ENCODE results near the gene PRKCE.

PRKCE gene

DNA sequence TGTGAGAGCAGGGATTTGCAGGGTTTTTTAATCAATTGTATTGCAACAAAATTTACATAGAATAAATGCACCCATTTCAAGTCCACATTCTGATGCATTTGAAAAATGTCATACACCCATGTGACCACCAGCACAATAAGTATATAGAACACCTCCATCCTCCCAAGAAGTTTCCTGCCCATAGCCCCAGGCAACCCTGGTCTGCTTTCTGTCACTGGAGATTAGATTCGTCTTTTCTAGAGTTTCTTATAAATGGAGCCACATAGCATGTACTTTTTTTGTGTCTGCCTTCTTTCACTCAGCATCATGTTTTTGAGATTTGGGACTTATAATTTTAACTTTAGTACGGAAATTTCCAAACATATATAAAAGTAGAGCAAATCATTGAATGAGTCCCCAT is 518.6 kb downstream of the PRKCE start:
- Histone ChIP-seq H3K9me3 (ENCODE audit: low read depth, low read length) (no peaks in the 10 kb centered on the region), H3K36me3 (ENCODE audit: insufficient read depth, low read length) (no peaks in the 10 kb centered on the region), H3K27ac (no peak overlapping the region), H3K4me3 (no peak overlapping the region), H3K9ac (ENCODE audit: insufficient read length) (no peak overlapping the region)
- no peak for DNase-seq (ENCODE audit: low read depth, low spot score)
- TF ChIP-seq POLR2AphosphoS5 (IDR thresholded peaks at IDR 0.05; ENCODE audit: borderline replicate concordance, low read depth, low read length): no peak
- TF ChIP-seq EZH2 (IDR thresholded peaks at IDR 0.05): no peak
- TF ChIP-seq FOXP2 (optimal IDR thresholded peaks at IDR 0.05; ENCODE audit: control extremely low read depth, extremely low read length, insufficient read depth): no peak

DNA sequence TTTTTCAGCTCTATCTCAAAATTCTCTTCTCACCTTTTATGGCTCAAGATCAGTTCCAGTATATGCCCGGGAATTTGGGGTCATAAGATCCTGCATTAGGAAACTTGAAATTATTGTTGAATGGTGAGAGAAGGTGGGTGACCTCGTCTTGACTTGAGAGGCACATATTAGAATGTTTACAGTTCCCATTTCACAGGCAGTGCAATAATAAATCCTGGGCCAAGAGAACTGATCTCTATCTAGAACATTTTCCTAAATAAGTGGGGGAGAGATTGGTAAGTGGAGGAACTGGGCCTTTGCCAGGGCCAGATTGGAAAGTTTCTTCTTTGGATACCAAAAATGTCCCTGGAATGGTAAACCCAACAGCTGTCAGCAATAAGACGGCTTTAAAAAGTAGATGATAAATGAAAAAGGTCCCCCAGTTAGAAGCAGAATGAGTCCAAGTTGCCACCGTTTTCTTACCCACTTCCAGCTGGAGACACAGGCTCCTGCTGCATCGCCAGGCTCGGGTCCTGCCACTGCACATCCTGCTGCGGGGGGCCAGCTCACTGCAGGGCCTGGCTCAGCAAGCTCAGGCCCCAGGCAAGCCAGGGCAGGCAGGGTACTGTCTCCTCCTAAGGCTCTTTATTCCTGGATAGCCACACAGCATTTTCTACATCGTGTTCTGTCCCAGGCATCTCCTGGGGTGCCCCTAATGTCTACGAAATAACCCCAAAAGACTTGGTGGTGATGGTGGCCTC is 519.3 kb downstream of the PRKCE start:
- Histone ChIP-seq H3K36me3 (ENCODE audit: insufficient read depth, low read length) (no peaks in the 10 kb centered on the region), H3K4me3 (no peak overlapping the region)

DNA sequence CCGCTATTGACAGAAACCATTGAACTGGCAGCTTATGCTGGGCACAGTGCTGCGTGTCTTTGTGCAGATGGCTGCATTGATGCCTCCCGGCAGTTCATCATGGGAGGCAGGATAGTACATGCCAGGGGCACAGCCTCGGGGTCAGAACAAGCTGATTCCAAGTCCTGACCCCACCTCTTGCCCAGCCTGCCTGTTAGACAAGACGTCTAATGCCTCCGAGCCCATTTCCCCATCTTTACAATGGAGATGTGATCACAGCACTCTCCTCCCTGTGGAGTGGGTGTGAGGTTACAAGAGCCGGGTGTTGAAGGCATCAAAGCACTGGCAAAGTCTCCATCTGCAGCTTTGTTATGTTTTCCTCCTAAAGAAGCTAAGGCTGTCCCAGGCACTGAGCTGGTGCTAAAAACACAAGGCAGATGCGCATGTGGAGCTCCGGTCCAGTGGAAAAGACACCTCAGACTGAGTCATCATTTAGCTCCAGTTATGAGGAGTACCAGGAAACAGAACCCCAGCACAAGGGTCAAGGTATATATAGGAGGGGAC is 520.0 kb downstream of the PRKCE start:
- H3K36me3 ChIP-seq (ENCODE audit: insufficient read depth, low read length): no peaks in the 10 kb centered on the region
- H3K9me3 ChIP-seq (ENCODE audit: low read depth, low read length): no peaks in the 10 kb centered on the region
- TF ChIP-seq POLR2AphosphoS5 (IDR thresholded peaks at IDR 0.05; ENCODE audit: borderline replicate concordance, low read depth, low read length) (no peak), EZH2 (IDR thresholded peaks at IDR 0.05) (no peak), FOXP2 (optimal IDR thresholded peaks at IDR 0.05; ENCODE audit: control extremely low read depth, extremely low read length, insufficient read depth) (no peak)
- no peak for DNase-seq (ENCODE audit: low read depth, low spot score)
- H3K9ac ChIP-seq (ENCODE audit: insufficient read length): no peak overlapping the region
- no peak overlapping the region for H3K27ac ChIP-seq
- no peak overlapping the region for H3K4me3 ChIP-seq

More for the DNA sequence above, 519.3 kb downstream of the PRKCE start:
- no peak overlapping the region for H3K27ac ChIP-seq
- H3K9me3 ChIP-seq (ENCODE audit: low read depth, low read length): no peaks in the 10 kb centered on the region
- no peak overlapping the region for H3K9ac ChIP-seq (ENCODE audit: insufficient read length)
- no peak for DNase-seq (ENCODE audit: low read depth, low spot score)
- TF ChIP-seq FOXP2 (optimal IDR thresholded peaks at IDR 0.05; ENCODE audit: control extremely low read depth, extremely low read length, insufficient read depth) (no peak), POLR2AphosphoS5 (IDR thresholded peaks at IDR 0.05; ENCODE audit: borderline replicate concordance, low read depth, low read length) (no peak), EZH2 (IDR thresholded peaks at IDR 0.05) (no peak)

DNA sequence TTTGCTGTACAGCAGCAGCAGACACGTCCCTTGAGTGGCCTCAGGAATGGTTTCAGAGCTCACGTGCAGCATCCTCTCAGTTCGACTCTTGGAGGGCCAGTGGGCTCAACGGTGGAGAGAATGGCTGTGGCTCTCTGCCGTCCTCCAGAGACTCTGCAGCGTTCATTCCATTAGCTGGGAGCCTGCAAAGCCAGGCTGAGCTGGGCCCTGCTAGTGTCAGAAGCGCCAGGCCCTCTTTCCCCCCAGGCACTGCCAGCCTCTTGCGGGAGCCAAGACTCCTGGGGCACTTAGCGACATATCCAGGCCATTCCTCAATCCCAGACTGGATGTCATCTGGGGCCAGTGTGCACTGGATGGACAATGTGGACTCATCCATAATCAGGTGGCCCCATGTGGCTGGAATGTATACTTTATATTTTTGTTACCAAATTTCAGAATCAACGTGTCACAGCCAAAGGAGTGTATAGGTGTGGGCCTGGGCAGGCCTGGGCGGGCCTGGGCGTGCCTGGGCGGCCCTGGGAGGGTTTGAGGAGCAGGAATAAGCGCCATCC is 520.6 kb downstream of the PRKCE start:
- TF ChIP-seq FOXP2 (optimal IDR thresholded peaks at IDR 0.05; ENCODE audit: control extremely low read depth, extremely low read length, insufficient read depth) (no peak), EZH2 (IDR thresholded peaks at IDR 0.05) (no peak), POLR2AphosphoS5 (IDR thresholded peaks at IDR 0.05; ENCODE audit: borderline replicate concordance, low read depth, low read length) (no peak)
- Histone ChIP-seq H3K4me3 (no peak overlapping the region), H3K36me3 (ENCODE audit: insufficient read depth, low read length) (no peaks in the 10 kb centered on the region), H3K27ac (no peak overlapping the region), H3K9ac (ENCODE audit: insufficient read length) (no peak overlapping the region), H3K9me3 (ENCODE audit: low read depth, low read length) (no peaks in the 10 kb centered on the region)
- no peak for DNase-seq (ENCODE audit: low read depth, low spot score)

DNA sequence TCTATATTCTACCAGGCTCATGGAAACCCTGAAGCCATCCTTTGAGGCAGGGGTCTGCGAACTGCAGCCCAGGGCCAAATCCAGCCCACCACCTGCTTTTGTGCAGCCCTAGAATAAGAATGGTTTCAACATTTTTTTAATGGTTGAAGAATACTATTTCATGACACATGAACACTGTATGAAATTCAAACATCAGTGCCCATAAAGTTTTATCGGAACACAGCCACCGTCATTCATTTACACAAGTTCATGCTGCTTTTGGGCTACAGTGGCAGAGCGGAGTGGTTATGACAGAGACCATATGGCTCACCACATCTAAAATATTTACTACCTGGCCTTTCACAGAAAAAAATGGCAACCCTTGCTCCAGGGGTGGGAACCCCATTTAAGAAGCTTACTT is 521.6 kb downstream of the PRKCE start:
- no peak overlapping the region for H3K4me3 ChIP-seq
- no peak overlapping the region for H3K9ac ChIP-seq (ENCODE audit: insufficient read length)
- no peaks in the 10 kb centered on the region for H3K9me3 ChIP-seq (ENCODE audit: low read depth, low read length)
- no peak for DNase-seq (ENCODE audit: low read depth, low spot score)
- no peaks in the 10 kb centered on the region for H3K36me3 ChIP-seq (ENCODE audit: insufficient read depth, low read length)
- no peak overlapping the region for H3K27ac ChIP-seq
- TF ChIP-seq FOXP2 (optimal IDR thresholded peaks at IDR 0.05; ENCODE audit: control extremely low read depth, extremely low read length, insufficient read depth) (no peak), POLR2AphosphoS5 (IDR thresholded peaks at IDR 0.05; ENCODE audit: borderline replicate concordance, low read depth, low read length) (no peak)

DNA sequence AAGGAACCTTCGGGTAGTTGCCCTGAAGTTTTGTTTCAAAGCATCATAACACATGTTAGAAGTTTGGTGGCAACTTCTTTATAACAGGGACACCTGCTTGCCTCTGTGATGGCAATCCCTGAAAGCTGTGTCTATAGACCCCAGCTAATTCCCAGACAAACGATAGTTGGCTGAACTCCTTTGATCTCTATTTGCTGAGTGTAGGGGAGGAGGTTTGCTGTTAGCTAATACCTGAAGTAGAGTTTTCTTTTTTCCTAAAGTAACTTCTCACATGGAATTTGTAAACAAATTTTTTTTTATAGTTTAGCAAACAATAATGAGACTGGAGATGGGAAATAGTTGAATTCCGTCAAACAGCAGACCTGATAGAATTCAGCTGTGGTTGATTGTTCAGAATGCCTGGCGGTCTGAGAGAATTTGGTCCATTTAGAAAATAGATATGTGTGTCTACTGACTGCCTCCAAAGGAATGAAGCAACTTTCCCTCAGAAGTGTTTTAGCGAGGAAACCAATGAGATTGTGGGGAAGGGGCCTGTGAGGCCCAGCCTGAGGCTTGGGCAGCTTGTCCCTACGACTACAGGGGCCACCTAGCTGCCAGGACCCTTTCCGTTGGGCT is 522.3 kb downstream of the PRKCE start:
- Histone ChIP-seq H3K9me3 (ENCODE audit: low read depth, low read length) (no peaks in the 10 kb centered on the region), H3K27ac (no peak overlapping the region), H3K4me3 (no peak overlapping the region), H3K36me3 (ENCODE audit: insufficient read depth, low read length) (no peaks in the 10 kb centered on the region), H3K9ac (ENCODE audit: insufficient read length) (no peak overlapping the region)
- DNase-seq (ENCODE audit: low read depth, low spot score): no peak
- no peak for TF ChIP-seq FOXP2 (optimal IDR thresholded peaks at IDR 0.05; ENCODE audit: control extremely low read depth, extremely low read length, insufficient read depth)
- TF ChIP-seq EZH2 (IDR thresholded peaks at IDR 0.05): no peak
- TF ChIP-seq POLR2AphosphoS5 (IDR thresholded peaks at IDR 0.05; ENCODE audit: borderline replicate concordance, low read depth, low read length): no peak

DNA sequence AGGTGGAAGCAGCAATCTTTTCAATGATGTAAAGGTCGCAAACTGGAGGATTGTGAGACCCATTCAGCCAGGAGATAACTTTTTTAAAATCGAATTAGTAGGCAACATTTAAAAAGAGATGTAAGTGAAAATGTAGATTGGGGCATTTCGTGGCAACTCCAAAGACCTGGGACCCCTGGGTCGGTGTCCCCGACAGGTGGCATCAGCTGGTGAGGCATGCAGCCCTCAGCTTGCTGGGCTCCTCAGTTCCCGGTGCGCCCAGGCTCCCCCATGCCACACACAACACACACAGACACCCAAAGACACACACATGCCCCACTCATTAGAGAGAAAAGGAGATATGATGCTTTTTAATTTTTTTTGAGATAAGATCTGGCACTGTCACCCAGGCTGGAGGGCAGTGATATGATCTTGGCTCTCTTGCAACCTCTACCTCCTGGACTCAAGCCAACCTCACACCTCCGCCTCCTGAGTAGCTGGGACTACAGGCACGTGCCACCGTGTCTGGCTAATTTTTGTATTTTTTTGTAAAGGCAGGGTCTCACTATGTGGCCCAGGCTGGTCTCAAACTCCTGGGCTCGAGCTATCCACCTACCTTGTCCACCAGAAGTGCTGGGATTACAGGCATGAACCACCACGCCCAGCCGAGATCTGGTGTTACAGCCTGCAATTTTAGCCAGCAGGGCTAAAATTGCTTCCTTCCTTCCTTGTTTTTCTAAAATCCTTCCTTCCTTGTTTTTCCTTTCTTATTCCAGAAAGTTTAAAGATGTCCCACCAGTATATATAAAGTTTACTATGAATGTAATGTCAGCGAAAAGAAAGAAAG is 523.1 kb downstream of the PRKCE start:
- H3K36me3 ChIP-seq (ENCODE audit: insufficient read depth, low read length): no peaks in the 10 kb centered on the region
- H3K4me3 ChIP-seq: no peak overlapping the region
- no peaks in the 10 kb centered on the region for H3K9me3 ChIP-seq (ENCODE audit: low read depth, low read length)
- no peak overlapping the region for H3K27ac ChIP-seq
- H3K9ac ChIP-seq (ENCODE audit: insufficient read length): no peak overlapping the region
- DNase-seq (ENCODE audit: low read depth, low spot score): no peak
- TF ChIP-seq EZH2 (IDR thresholded peaks at IDR 0.05): no peak
- no peak for TF ChIP-seq FOXP2 (optimal IDR thresholded peaks at IDR 0.05; ENCODE audit: control extremely low read depth, extremely low read length, insufficient read depth)
- TF ChIP-seq POLR2AphosphoS5 (IDR thresholded peaks at IDR 0.05; ENCODE audit: borderline replicate concordance, low read depth, low read length): no peak

DNA sequence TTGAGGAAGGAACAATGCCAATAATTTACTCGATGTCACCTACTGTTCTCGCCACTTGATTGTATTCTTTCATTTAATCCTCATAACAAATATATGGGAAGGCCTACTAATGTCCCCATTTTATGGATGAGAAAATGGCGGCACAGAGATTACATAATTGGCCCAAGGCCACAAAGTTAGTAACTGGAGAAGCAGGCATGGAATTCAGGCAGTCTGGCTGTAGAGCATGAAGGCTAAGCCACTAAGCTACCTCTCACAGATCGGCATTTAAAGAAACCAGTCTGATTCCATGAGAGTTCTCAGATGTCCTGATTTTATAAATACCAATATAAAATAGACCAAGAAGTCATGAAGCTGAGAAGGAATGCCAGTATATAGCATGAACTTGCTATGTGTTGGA is 523.9 kb downstream of the PRKCE start:
- Histone ChIP-seq H3K4me3 (no peak overlapping the region), H3K27ac (no peak overlapping the region), H3K9ac (ENCODE audit: insufficient read length) (no peak overlapping the region), H3K9me3 (ENCODE audit: low read depth, low read length) (no peaks in the 10 kb centered on the region), H3K36me3 (ENCODE audit: insufficient read depth, low read length) (no peaks in the 10 kb centered on the region)
- no peak for DNase-seq (ENCODE audit: low read depth, low spot score)
- TF ChIP-seq FOXP2 (optimal IDR thresholded peaks at IDR 0.05; ENCODE audit: control extremely low read depth, extremely low read length, insufficient read depth): no peak
- no peak for TF ChIP-seq POLR2AphosphoS5 (IDR thresholded peaks at IDR 0.05; ENCODE audit: borderline replicate concordance, low read depth, low read length)
